Ascending aorta (tissue), 2 donors: ENCODE measurements around the gene NEK7. TPM values are rescaled to one million over a fixed set of nuclear protein-coding genes. Genes with fewer than 3 reads are reported as not detected.

Experiments
- DNase-seq, 2 donors: peaks; one replicate each; pipeline ENCODE4 v3.0.0-alpha.2; 2019; ENCODE audit warnings: low spot score in 2 of 2
- H3K27ac ChIP-seq, 2 donors: fragments of 200-600 bp; sonication (generic); one replicate each; pipeline ENCODE4 v1.5.1; 2016 to 2017; ENCODE audit warnings: mild to moderate bottlenecking in 1 of 2
- H3K27me3 ChIP-seq: fragments of 200-600 bp; sonication (generic); one replicate; pipeline ENCODE4 v1.5.1; 2017
- H3K36me3 ChIP-seq, 2 donors: fragments of 200-600 bp; sonication (generic); one replicate each; pipeline ENCODE4 v1.5.1; 2016
- H3K4me1 ChIP-seq, 2 donors: fragments of 200-600 bp; sonication (generic); one replicate each; pipeline ENCODE4 v1.5.1; 2016 to 2017; ENCODE audit warnings: mild to moderate bottlenecking in 1 of 2
- H3K4me3 ChIP-seq, 2 donors: fragments of 200-600 bp; sonication (generic); one replicate each; pipeline ENCODE4 v1.5.1; 2016 to 2017; ENCODE audit warnings: mild to moderate bottlenecking in 1 of 2
- H3K9me3 ChIP-seq, 2 donors: fragments of 200-600 bp; sonication (generic); one replicate each; pipeline ENCODE4 v1.5.1; 2016
- intact Hi-C: fragments of 100-400 bp; cut with DNase I; formaldehyde crosslinking; loops from one replicate; pipeline ENCODE4 v1.15.1; 2023
- total RNA-seq: library from RNA; depleted of rRNA; stranded (reverse); fragments of >200 nt; gene quantifications from one replicate; pipeline ENCODE4 v1.1.0, GENCODE V29; 2016
- TF ChIP-seq, protein P1 (sequence below), 3 experiments: fragments of 200-600 bp in 2 of 3; fragments of 450-650 bp in 1 of 3; sonication (generic) in 2 of 3; IDR thresholded peaks; one replicate each; pipeline ENCODE4 v1.5.1; 2016 to 2019; ENCODE audit warnings: antibody characterized with exemption in 3 of 3, mild to moderate bottlenecking in 1 of 3, moderate library complexity in 1 of 3

NEK7 gene
- total RNA-seq, 1 donor from 2014 or later: 43.6 TPM

- Histone ChIP-seq H3K36me3 (peaks cover 0 to 3% of the 10 kb centered on the region in 2 donors), H3K4me3 (no peak overlapping the region), H3K27ac (no peak overlapping the region), H3K27me3 (no peaks in the 10 kb centered on the region), H3K9me3 (no peaks in the 10 kb centered on the region), H3K4me1 (peaks cover 0 to 5% of the 10 kb centered on the region in 2 donors)
- TF ChIP-seq, protein P1, sequence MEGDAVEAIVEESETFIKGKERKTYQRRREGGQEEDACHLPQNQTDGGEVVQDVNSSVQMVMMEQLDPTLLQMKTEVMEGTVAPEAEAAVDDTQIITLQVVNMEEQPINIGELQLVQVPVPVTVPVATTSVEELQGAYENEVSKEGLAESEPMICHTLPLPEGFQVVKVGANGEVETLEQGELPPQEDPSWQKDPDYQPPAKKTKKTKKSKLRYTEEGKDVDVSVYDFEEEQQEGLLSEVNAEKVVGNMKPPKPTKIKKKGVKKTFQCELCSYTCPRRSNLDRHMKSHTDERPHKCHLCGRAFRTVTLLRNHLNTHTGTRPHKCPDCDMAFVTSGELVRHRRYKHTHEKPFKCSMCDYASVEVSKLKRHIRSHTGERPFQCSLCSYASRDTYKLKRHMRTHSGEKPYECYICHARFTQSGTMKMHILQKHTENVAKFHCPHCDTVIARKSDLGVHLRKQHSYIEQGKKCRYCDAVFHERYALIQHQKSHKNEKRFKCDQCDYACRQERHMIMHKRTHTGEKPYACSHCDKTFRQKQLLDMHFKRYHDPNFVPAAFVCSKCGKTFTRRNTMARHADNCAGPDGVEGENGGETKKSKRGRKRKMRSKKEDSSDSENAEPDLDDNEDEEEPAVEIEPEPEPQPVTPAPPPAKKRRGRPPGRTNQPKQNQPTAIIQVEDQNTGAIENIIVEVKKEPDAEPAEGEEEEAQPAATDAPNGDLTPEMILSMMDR (IDR thresholded peaks at IDR 0.05): no peak
- no peak for DNase-seq
- intact Hi-C loops: no loop called here
These were observed 81.3 kb downstream of the NEK7 start for GRCh38 chr1:198238121-198238520.

DNA sequence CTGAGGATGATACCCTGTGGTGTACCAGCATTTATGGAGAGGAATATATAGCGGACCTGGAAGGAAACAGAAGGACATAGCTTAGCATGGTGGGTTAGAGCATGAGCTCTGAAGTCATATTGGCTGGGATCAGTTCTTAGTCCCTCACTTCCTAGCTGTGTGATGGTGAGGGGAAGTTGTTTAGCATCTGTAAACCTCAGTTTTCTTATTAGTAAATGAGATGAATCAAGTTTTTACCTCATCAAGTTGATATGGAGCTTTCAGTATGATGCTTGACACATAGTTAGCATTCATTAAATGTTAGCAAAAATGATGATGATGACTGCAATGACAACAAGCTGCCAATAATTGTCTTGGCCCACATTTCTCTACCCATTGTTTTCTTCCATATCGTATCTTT, 84.8 kb downstream of the NEK7 start:
- TF ChIP-seq, protein P1 (IDR thresholded peaks at IDR 0.05): no peak
- Histone ChIP-seq H3K4me1 (no peaks in the 10 kb centered on the region), H3K4me3 (no peak overlapping the region), H3K36me3 (peaks cover 0 to 3% of the 10 kb centered on the region in 2 donors), H3K27me3 (no peaks in the 10 kb centered on the region), H3K27ac (no peak overlapping the region), H3K9me3 (no peaks in the 10 kb centered on the region)
- intact Hi-C loops: no loop called here
- DNase-seq: no peak

DNA sequence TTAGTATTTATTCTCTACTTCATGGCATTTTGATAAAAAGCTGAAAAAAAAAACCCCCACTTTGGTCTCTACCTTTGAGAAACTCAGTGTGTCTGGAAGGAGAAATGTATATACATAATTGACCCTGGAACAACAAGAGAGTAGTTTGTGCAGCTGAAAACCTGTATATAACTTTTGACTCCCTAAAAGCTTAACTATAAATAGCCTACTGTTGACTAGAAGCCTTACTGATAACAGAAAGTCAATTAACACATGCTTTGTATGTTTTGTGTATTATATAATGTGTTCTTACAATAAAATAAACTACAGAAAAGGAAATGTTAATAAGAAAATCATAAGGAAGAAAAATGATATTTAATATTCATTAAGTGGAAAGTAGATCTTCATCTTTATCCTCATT, 88.0 kb downstream of the NEK7 start:
- Histone ChIP-seq H3K27me3 (no peaks in the 10 kb centered on the region), H3K9me3 (no peaks in the 10 kb centered on the region), H3K4me1 (no peaks in the 10 kb centered on the region), H3K36me3 (peaks cover 0 to 1% of the 10 kb centered on the region in 2 donors), H3K27ac (no peak overlapping the region), H3K4me3 (no peak overlapping the region)
- DNase-seq: no peak
- TF ChIP-seq, protein P1 (IDR thresholded peaks at IDR 0.05): no peak
- intact Hi-C loops: no loop called here

GRCh38 chr1:198245379-198245778, 88.6 kb downstream of the NEK7 start:
- no peaks in the 10 kb centered on the region for H3K9me3 ChIP-seq
- DNase-seq: no peak
- no peak overlapping the region for H3K4me3 ChIP-seq
- TF ChIP-seq, protein P1 (IDR thresholded peaks at IDR 0.05): no peak
- H3K4me1 ChIP-seq: no peaks in the 10 kb centered on the region
- no peaks in the 10 kb centered on the region for H3K27me3 ChIP-seq
- H3K36me3 ChIP-seq: no peaks in the 10 kb centered on the region
- intact Hi-C loops: no loop called here
- no peak overlapping the region for H3K27ac ChIP-seq

DNA sequence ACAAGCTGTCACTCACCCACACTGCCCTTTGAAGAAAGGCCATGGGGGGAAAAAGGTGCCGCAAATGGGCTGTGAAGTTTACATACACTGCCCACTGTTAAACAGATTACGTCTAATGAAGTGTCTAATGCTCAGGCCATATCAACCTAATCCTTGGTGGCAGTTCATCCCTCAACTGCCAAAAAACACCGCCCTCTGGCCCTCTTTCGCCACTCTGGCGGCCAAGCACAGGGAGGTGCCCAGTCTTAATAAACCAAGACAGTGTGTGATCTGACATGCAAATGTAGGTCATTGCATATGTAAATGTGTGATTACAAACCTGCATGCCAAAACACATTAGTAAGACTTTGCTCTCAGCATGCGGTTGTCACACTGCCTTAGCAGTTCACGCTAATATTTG, 89.5 kb downstream of the NEK7 start:
- TF ChIP-seq, protein P1 (IDR thresholded peaks at IDR 0.05): no peak
- H3K4me3 ChIP-seq: no peak overlapping the region
- intact Hi-C loops: no loop called here

GRCh38 chr1:198253259-198253658, 96.5 kb downstream of the NEK7 start:
- H3K27me3 ChIP-seq: no peaks in the 10 kb centered on the region
- DNase-seq: no peak
- H3K9me3 ChIP-seq: no peaks in the 10 kb centered on the region
- no peak overlapping the region for H3K4me3 ChIP-seq
- H3K27ac ChIP-seq: peak overlapping the region in 1 of 2 donors; percentile 41
- H3K36me3 ChIP-seq: no peaks in the 10 kb centered on the region
- H3K4me1 ChIP-seq: peaks cover 0 to 7% of the 10 kb centered on the region in 2 donors
- TF ChIP-seq, protein P1 (IDR thresholded peaks at IDR 0.05): no peak
- intact Hi-C loops: loop anchor here (10.0 kb wide), 1 partner anchor 168 kb away; no protein-coding TSS in a partner anchor

More for the DNA sequence above, 89.5 kb downstream of the NEK7 start:
- Histone ChIP-seq H3K9me3 (no peaks in the 10 kb centered on the region), H3K36me3 (no peaks in the 10 kb centered on the region), H3K4me1 (no peaks in the 10 kb centered on the region), H3K27ac (no peak overlapping the region), H3K27me3 (no peaks in the 10 kb centered on the region)
- no peak for DNase-seq
